HG03060 (cell line): ENCODE measurements around the gene DSCAML1.
"Not testable (repeated sequence)": the region's sequence is repeated elsewhere in the genome, so short reads cannot be mapped to it uniquely, and the experiment has no call there.

ENCODE experiments used
- ATAC-seq: cut with Tn5 transposase; IDR thresholded peaks from one replicate; pipeline ENCODE4 v1.9.1; 2021; ENCODE audit warnings: low read depth, moderate number of reproducible peaks; ENCODE audit not compliant: unreplicated experiment

Gene DSCAML1

GRCh38 chr11:117462183-117462863, 334.7 kb downstream of the DSCAML1 start:
- no peak for ATAC-seq

GRCh38 chr11:117461396-117462182, 335.4 kb downstream of the DSCAML1 start:
- ATAC-seq, result no peak

GRCh38 chr11:117459979-117460300, 337.1 kb downstream of the DSCAML1 start:
- ATAC-seq, result no peak

DNA sequence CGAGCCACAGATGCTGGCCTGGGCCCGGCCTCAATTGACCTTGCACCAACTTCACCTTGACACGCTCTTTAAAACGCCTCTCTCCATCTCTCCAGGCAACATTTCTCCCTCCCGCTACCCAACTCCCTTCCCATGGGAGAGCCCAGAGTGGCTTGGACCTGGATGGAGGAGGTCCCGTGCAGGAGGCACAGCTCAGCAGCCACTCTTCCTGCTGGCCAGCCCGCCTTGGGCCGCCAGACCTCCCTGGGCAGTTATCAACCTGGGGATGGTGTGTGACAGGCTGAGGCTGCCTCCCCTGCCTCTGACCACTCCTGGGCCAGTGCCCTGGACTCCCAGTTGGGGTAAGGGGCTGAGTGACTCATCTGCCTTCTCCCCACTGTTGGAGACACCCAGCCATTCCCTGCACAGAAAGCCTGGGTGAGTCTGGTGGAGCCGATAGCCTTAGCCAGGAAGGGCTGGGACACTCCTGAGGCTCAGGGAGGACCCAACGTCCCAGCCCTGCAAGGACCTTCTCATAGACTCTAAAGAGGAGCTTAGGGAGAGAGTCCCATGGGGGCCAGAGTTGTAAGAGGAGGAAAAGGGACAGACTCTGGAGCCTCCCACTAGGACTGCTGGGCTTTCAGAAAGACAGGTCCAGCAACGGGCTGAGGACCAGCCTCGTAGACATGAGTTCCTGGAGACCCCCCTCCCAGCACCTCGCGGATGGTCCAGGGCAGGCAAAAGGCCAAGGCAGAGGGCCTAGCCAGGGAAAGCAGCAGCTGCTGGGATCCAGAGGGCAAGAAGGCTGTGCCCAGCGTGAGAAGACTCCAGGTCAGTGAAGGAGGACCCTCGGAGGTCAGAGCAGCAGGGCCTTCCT, 337.7 kb downstream of the DSCAML1 start:
- no peak for ATAC-seq

DNA sequence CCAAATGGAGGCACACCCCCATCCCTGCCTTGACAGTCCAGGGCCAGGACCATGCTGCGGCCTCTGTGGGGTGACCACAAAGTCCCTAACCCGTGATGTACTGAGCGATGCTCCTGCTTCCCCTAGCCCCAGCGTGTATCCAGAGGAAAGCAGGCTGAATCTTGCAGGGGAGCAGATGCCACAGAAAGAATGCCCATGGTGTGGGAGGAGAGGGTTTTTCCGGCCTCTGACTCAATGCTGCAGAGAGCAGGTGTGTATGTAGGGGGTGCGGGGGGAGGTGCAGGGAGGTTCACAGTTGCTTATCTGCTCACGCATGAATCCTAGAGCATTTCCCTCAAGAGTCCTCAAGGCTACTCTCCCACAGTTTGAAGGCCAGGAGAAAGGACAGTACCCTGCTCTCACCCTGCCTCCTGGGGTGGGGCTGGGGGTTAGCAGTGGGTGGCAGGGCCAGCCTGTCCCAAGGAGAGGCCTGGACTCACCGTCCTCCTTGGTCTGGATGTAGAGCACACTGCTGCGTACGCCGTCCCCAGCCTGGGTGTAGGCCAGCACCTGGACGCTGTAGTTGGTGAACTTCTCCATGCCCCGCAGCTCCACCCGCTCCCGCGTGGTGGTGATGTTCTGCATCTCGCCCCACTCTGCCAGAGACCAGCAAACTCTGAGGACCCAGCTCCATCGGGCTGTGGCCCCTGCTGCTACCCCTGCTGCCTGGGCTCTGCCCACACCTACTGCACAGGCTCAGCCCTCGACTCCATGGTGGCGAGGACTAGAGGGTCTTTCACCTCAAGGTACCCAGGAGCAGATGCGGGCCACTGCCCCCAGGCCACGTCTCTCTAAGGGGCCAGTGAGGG, 338.5 kb downstream of the DSCAML1 start:
- no peak for ATAC-seq

- no peak for ATAC-seq
Measured at GRCh38 chr11:117457835-117458234, 339.2 kb downstream of the DSCAML1 start.

DNA sequence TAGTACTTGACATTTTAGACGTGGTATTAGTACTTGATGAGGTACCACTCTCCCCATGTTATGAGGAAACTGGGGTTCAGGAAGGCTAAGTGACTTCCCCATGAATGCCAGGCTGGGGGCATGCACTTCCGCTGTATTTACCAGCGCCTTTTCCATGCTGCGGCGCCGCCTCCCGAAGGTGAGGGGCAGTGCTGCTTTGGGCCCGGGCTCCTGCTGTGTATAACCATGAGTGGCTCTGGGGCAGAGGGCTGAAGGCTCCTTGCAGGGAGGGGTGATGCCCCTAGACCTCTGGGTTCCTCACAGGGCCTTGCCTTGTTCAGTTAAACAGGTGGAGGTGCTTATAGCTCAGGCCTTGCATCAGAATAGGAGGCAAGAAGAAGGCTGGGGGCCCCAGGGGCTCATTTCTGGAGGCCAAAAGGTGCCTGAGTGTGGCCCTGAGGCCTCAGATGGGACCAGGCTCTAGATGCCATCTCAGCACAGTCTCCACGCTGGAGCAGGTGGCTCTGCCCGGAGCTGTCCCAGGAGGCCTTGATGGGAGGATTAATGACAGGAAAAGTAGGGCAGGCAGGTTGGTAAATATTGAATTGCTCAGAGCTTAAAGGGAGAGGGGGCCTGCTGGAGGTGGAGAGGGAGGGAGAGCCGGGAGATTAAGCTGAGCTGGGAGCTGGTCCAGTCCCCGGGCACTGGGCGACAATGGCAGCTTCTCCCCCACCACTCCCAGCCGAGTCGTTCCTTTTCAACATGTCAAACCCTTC, 339.8 kb downstream of the DSCAML1 start:
- no peak for ATAC-seq

DNA sequence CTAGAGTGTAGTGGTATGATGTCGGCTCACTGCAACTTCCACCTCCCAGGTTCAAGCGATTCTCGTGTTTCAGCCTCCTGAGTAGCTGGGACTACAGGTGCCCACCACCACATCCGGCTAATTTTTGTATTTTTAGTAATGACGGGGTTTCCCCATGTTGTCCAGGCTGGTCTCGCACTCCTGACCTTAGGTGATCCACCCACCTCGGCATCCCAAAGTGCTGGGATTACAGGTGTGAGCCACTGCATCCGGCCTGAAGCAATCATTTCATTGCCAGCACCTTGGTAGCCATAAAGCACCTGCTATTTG, 340.3 kb downstream of the DSCAML1 start:
- ATAC-seq, result not testable (repeated sequence)

DNA sequence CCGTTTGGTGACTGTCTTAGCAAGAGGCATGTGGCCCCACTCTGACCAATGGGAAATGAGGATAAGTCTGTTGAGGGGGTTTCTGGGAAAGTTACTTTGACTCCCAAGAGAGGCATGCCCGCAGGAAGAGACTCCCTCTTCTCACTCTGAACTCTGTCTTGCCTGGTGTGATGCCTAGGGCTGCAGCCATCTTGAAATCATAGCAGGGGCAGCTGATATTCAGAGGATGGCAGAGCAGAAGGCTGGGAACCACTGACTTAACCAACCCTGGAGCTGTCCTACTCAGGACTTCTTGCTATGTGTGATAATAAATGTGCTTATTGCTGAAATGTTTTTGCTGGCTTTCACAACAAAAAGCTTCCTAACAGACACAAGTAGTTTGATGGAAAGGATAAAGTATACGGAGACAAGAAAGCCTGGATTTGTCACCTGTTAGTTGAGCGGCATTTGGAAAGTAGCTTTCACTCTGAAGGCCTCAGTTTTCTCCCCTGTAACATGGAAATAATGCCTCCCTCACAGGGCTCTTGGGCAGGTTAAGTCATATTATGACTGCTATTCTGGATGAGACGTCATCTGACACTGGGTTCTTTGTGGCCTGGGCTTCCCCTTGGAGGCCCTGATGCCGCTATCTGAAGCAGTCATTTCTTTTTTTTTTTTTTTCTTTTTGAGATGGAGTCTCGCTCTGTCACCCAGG, 340.8 kb downstream of the DSCAML1 start:
- no peak for ATAC-seq

- no peak for ATAC-seq
Measured at GRCh38 chr11:117454564-117454917, 342.5 kb downstream of the DSCAML1 start.

DNA sequence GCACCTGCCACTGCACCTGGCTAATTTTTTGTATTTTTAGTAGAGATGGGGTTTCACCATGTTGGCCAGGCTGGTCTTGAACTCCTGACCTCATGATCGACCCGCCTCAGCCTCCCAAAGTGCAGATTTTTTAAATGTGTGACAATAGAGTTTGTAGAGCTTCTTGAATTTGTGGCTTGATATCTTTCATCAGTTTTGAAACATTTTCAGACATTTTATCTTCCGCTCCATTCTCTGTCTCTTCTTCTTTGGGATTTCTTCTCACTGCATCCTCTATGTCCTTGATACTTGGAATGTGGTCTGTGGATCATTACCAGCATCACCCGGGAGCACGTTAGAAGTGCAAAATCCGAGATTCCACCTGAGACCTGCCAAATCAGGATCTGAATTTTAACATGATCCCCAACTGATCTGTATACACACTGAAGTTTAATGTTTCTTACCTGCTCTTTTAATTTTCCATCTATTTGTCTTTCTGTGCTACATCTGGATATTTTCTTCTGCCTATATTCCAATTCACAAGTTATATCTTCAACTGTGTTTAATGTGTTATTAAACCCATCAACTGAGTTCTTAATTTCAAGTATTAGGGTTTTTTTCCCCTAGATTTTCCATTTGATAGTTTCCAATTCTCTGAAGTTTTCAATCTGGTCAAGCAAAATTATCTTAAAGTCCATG, 343.0 kb downstream of the DSCAML1 start:
- no peak for ATAC-seq

GRCh38 chr11:117449111-117449693, 347.8 kb downstream of the DSCAML1 start:
- ATAC-seq, result no peak

GRCh38 chr11:117444711-117445658, 352.0 kb downstream of the DSCAML1 start:
- no peak for ATAC-seq

GRCh38 chr11:117444256-117444655, 352.8 kb downstream of the DSCAML1 start:
- ATAC-seq, result no peak

- no peak for ATAC-seq
Measured at GRCh38 chr11:117443266-117444186, 353.5 kb downstream of the DSCAML1 start.

DNA sequence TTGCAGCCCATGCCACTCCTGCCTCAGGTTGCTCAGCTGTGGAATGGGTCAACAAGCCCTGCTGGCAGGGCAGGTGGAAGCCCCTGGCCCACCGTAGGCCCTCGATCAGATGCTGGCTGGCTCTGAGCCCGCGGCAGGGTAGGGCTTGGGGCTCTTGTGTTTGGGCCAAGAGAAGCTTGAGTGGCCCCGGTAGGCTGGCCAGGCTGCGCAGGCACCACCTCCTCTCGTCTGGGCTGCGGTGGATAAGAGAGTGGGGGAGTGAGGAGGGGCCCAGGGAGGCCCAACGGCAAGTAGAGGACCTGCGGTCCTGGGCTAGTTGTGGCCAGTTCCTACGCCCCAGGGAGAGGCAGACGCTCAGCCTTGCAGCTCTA, 354.2 kb downstream of the DSCAML1 start:
- ATAC-seq, result no peak
